Measurements from ENCODE around the gene KIF3C.
"Not testable (repeated sequence)": the region's sequence is repeated elsewhere in the genome, so short reads cannot be mapped to it uniquely, and the experiment has no call there.

The KIF3C gene

GRCh38 chr2:25998816-25999383 lies 16.6 kb upstream of the KIF3C start:
- not testable (repeated sequence) for DNase-seq

GRCh38 chr2:25996844-25997243 lies 14.5 kb upstream of the KIF3C start:
- DNase-seq = no peak

GRCh38 chr2:25994509-25994908 lies 12.2 kb upstream of the KIF3C start:
- no peak for DNase-seq

- no peak for DNase-seq
Observed at GRCh38 chr2:25993049-25993448, 10.8 kb upstream of the KIF3C start.

GRCh38 chr2:25992556-25992955 lies 10.3 kb upstream of the KIF3C start:
- no peak for DNase-seq

- no peak for DNase-seq
Observed at GRCh38 chr2:25991965-25992364, 9.7 kb upstream of the KIF3C start.

GRCh38 chr2:25989154-25989553 lies 6.9 kb upstream of the KIF3C start:
- no peak for DNase-seq

GRCh38 chr2:25988134-25988533 lies 5.8 kb upstream of the KIF3C start:
- DNase-seq = no peak

- no peak for DNase-seq
Observed at GRCh38 chr2:25983735-25984134, 1.4 kb upstream of the KIF3C start.

GRCh38 chr2:25982968-25983280 lies 627 bp upstream of the KIF3C start:
- no peak for DNase-seq

- peak; percentile 22 for DNase-seq
Observed at GRCh38 chr2:25981596-25982272, 563 bp downstream of the KIF3C start.

GRCh38 chr2:25980951-25981350 lies 1.3 kb downstream of the KIF3C start:
- no peak for DNase-seq

- no peak for DNase-seq
Observed at GRCh38 chr2:25980076-25980887, 2.0 kb downstream of the KIF3C start.

GRCh38 chr2:25979001-25979400 lies 3.3 kb downstream of the KIF3C start:
- DNase-seq = no peak

- no peak for DNase-seq
Observed at GRCh38 chr2:25977768-25978167, 4.5 kb downstream of the KIF3C start.

GRCh38 chr2:25976983-25977741 lies 5.1 kb downstream of the KIF3C start:
- no peak for DNase-seq

GRCh38 chr2:25972049-25972823 lies 10.1 kb downstream of the KIF3C start:
- DNase-seq = no peak

- no peak for DNase-seq
Observed at GRCh38 chr2:25971596-25971995, 10.7 kb downstream of the KIF3C start.

- no peak for DNase-seq
Observed at GRCh38 chr2:25966531-25967270, 15.6 kb downstream of the KIF3C start.

- DNase-seq = no peak
Observed at GRCh38 chr2:25964891-25965290, 17.4 kb downstream of the KIF3C start.

- DNase-seq = no peak
Observed at GRCh38 chr2:25960920-25961319, 21.4 kb downstream of the KIF3C start.

- no peak for DNase-seq
Observed at GRCh38 chr2:25960396-25960795, 21.9 kb downstream of the KIF3C start.
